HFFc6 (cell line): ENCODE measurements around the gene FLRT1. TPM values are rescaled to one million over a fixed set of nuclear protein-coding genes. Genes with fewer than 3 reads are reported as not detected.

ENCODE experiments used
- DNase-seq: peaks from one replicate; pipeline ENCODE4 v3.0.0-alpha.2; 2018
- H3K27ac Mint-ChIP-seq: 2 replicates; pipeline ENCODE4 v1.8.0; 2020; ENCODE audit warnings: mild to moderate bottlenecking, mixed read lengths
- H3K27me3 Mint-ChIP-seq: 2 replicates; pipeline ENCODE4 v1.8.0; 2021; ENCODE audit warnings: mild to moderate bottlenecking, moderate library complexity, mixed read lengths; ENCODE audit not compliant: insufficient read depth
- H3K36me3 Mint-ChIP-seq: 2 replicates; pipeline ENCODE4 v1.8.0; 2021; ENCODE audit warnings: low read depth, mixed read lengths
- H3K4me1 Mint-ChIP-seq: 2 replicates; pipeline ENCODE4 v1.8.0; 2020; ENCODE audit warnings: low read depth, mixed read lengths
- H3K4me3 Mint-ChIP-seq: 2 replicates; pipeline ENCODE4 v1.8.0; 2020; ENCODE audit warnings: mild to moderate bottlenecking, moderate library complexity, mixed read lengths
- H3K9me3 Mint-ChIP-seq: 2 replicates; pipeline ENCODE4 v1.8.0; 2020; ENCODE audit warnings: mild to moderate bottlenecking, mixed read lengths
- total RNA-seq, 6 experiments: library from RNA; stranded (reverse); fragmentation: NEBNext Ultra II Directional; extraction: Animal tissue kit (Norgen Biotek cat#: 25700); gene quantifications; 2 replicates in 1 of 6; 3 replicates in 5 of 6; pipeline ENCODE4 v1.2.3, GENCODE V29; 2021
- TF ChIP-seq, protein P1 (sequence below): fragments of 200-600 bp; sonication (generic); IDR thresholded peaks from 2 replicates; pipeline ENCODE4 v1.5.0; 2021; ENCODE audit warnings: antibody characterized with exemption, mild to moderate bottlenecking

FLRT1 gene
- total RNA-seq, 6 experiments from 2014 or later, result 0.07 to 0.38 (median 0.30) TPM; not detected in 1

DNA sequence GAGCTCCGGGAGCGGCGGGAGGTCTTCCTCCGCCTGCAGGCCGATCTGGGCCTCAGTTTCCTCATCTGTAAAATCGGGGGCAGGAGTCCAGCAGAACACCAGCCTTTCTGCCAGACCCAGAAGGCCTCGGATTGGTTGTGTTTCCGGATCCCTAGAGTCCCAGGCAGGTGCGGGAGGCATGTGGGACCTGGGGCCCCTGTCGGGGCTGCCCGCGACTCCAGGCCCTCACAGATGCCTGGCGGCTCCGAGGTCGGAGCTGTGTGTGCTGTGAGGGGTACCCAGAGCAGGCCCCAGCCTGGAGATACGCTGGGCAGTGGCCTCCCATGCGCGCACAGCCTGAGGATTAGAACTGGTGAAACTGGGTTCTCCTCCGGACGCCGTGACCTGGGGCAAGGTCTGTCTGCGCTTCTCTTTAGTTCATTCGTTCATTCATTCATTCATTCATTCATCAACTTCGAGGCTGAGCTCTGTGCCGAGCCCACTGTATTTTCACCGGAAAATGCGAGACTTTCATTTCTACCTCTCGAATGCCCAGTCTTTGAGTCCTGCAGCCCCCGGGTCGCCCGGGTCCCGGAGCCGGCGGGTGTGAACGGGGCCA is 24.6 kb downstream of the FLRT1 start:
- Mint-ChIP-seq H3K4me3 (peak overlapping the region; percentile 79; the same call in 1 of the 2 replicates), H3K27me3 (peaks cover 18% of the 10 kb centered on the region; the same call in 1 of the 2 replicates), H3K4me1 (no peaks in the 10 kb centered on the region), H3K36me3 (no peaks in the 10 kb centered on the region), H3K9me3 (no peaks in the 10 kb centered on the region), H3K27ac (no peak overlapping the region)
- DNase-seq, result no peak
- TF ChIP-seq, protein P1, sequence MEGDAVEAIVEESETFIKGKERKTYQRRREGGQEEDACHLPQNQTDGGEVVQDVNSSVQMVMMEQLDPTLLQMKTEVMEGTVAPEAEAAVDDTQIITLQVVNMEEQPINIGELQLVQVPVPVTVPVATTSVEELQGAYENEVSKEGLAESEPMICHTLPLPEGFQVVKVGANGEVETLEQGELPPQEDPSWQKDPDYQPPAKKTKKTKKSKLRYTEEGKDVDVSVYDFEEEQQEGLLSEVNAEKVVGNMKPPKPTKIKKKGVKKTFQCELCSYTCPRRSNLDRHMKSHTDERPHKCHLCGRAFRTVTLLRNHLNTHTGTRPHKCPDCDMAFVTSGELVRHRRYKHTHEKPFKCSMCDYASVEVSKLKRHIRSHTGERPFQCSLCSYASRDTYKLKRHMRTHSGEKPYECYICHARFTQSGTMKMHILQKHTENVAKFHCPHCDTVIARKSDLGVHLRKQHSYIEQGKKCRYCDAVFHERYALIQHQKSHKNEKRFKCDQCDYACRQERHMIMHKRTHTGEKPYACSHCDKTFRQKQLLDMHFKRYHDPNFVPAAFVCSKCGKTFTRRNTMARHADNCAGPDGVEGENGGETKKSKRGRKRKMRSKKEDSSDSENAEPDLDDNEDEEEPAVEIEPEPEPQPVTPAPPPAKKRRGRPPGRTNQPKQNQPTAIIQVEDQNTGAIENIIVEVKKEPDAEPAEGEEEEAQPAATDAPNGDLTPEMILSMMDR, result no peak

DNA sequence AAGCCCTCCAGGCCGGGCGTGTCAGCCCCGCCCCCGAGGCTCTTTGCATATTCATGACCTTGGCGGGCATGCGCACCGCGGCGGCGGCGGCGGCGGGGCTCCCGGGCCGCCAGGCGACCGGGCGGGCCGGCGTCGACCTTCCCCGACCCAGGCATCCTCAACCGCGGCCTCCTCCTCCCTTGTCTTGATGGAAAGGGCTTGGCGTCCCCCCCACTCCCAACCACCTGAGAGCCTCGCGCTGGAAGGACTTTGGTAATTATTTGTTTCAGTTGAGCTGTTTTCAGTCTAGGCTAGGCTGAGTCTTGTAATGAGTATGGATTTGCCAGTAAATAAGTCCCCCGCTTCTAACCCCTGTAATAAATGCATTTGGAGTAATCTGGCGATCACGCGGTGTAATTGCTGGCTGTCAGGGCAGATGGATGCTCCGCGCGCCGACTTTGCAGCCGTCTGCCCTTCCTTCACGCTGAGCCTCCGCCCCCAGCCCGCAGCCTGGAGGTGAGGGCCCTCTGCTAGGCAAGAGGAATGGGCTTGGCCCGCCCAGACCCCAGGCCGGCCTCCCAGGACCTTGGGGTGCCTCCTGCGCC is 25.2 kb downstream of the FLRT1 start:
- no peaks in the 10 kb centered on the region for H3K36me3 Mint-ChIP-seq
- DNase-seq, result no peak

DNA sequence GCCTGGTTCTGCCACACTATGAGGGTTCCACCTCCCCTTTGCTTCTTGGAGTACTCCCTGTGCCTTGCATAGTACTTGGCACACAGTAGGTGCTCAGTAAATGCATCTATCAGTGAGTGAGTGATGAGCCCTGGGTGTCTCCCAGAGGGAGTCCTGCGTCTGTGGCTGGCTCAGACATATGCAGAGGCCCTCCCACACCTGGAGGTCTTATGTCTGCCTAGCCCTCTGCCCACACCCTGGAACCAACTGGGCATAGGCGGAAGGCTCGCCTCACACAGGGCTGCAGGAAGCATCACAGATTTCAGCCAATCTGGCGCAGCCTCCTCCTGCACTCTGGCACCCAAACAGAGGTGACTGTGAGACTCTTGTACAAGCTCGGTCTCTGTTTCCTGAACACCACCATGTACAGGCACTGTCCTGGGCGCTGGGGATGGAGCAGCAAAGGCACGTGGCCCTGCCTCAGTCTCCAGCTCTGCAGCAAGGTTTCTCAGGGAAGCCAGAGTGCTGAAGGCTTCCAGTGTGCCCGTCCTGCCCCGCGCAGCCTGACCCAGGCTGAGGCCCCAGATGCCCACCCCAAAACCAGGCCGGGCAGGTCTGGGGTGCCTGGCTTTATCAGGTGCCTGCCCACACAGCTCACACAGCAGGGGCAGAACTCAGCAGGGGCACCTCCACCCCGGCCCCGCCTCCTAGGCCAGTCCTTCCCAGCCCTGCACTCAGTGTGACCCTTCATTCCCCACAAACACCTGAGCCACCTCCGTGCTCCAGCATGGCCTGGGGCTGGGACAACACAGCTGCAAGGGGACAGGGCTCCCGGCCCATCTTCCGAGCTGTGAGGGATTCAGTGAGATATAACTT is 26.7 kb downstream of the FLRT1 start:
- H3K9me3 Mint-ChIP-seq, result no peaks in the 10 kb centered on the region
- no peak overlapping the region for H3K27ac Mint-ChIP-seq
- H3K36me3 Mint-ChIP-seq, result no peaks in the 10 kb centered on the region
- TF ChIP-seq, protein P1, result no peak
- DNase-seq, result no peak
- no peaks in the 10 kb centered on the region for H3K4me1 Mint-ChIP-seq
- H3K4me3 Mint-ChIP-seq, result no peak overlapping the region
- peaks cover 18% of the 10 kb centered on the region; the same call in 1 of the 2 replicates for H3K27me3 Mint-ChIP-seq

More for the DNA sequence above, 25.2 kb downstream of the FLRT1 start:
- peak overlapping the region; percentile 79 for H3K4me3 Mint-ChIP-seq
- TF ChIP-seq, protein P1, result no peak
- H3K27ac Mint-ChIP-seq, result no peak overlapping the region
- H3K4me1 Mint-ChIP-seq, result no peaks in the 10 kb centered on the region
- H3K9me3 Mint-ChIP-seq, result no peaks in the 10 kb centered on the region
- H3K27me3 Mint-ChIP-seq, result peaks cover 18% of the 10 kb centered on the region; the same call in 1 of the 2 replicates

- TF ChIP-seq, protein P1, result no peak
- DNase-seq, result no peak
- peaks cover 15% of the 10 kb centered on the region; the same call in 1 of the 2 replicates for H3K27me3 Mint-ChIP-seq
Measured at GRCh38 chr11:64063777-64064176, 28.0 kb downstream of the FLRT1 start.

GRCh38 chr11:64064374-64065140 is 28.8 kb downstream of the FLRT1 start:
- H3K4me3 Mint-ChIP-seq, result no peak overlapping the region
- no peaks in the 10 kb centered on the region for H3K9me3 Mint-ChIP-seq
- H3K27me3 Mint-ChIP-seq, result peaks cover 15% of the 10 kb centered on the region; the same call in 1 of the 2 replicates
- H3K36me3 Mint-ChIP-seq, result no peaks in the 10 kb centered on the region
- no peak for DNase-seq
- no peak overlapping the region for H3K27ac Mint-ChIP-seq
- no peaks in the 10 kb centered on the region for H3K4me1 Mint-ChIP-seq
- TF ChIP-seq, protein P1, result no peak

More at GRCh38 chr11:64063777-64064176, 28.0 kb downstream of the FLRT1 start:
- Mint-ChIP-seq H3K36me3 (no peaks in the 10 kb centered on the region), H3K27ac (no peak overlapping the region), H3K4me3 (no peak overlapping the region), H3K4me1 (no peaks in the 10 kb centered on the region), H3K9me3 (no peaks in the 10 kb centered on the region)
